Measurements from ENCODE around the gene UBTF.

- no peak for TF ChIP-seq EGR1 (IDR thresholded peaks at IDR 0.05)
- TF ChIP-seq TAF1 (IDR thresholded peaks at IDR 0.05; ENCODE audit: low read depth), result no peak
- no peak for TF ChIP-seq EP300 (IDR thresholded peaks at IDR 0.05; ENCODE audit: borderline replicate concordance)
- TF ChIP-seq TCF12 (IDR thresholded peaks at IDR 0.05; ENCODE audit: low read depth), result no peak
- no peak for TF ChIP-seq MAX (IDR thresholded peaks at IDR 0.05)
- TF ChIP-seq NFIC (IDR thresholded peaks at IDR 0.05), result no peak
- no peak for TF ChIP-seq CREB1 (IDR thresholded peaks at IDR 0.05; ENCODE audit: low read depth)
- no peak for TF ChIP-seq FOXM1 (IDR thresholded peaks at IDR 0.05; ENCODE audit: borderline replicate concordance, low read depth)
- no peak for TF ChIP-seq REST (IDR thresholded peaks at IDR 0.05; ENCODE audit: low read depth)
- TF ChIP-seq RAD21 (IDR thresholded peaks at IDR 0.05; ENCODE audit: low read depth), result no peak
- TF ChIP-seq USF1 (IDR thresholded peaks at IDR 0.05), result no peak
These were observed 9.6 kb downstream of the UBTF start for GRCh38 chr17:44209786-44210341.

All from Ishikawa (cell line).